HG03342 (cell line): Measurements from ENCODE around the gene THSD4.

ENCODE experiments used
- ATAC-seq: cut with Tn5 transposase; IDR thresholded peaks from one replicate; pipeline ENCODE4 v1.9.1; 2021; ENCODE audit warnings: mild to moderate bottlenecking, moderate library complexity; ENCODE audit not compliant: unreplicated experiment

THSD4 gene

DNA sequence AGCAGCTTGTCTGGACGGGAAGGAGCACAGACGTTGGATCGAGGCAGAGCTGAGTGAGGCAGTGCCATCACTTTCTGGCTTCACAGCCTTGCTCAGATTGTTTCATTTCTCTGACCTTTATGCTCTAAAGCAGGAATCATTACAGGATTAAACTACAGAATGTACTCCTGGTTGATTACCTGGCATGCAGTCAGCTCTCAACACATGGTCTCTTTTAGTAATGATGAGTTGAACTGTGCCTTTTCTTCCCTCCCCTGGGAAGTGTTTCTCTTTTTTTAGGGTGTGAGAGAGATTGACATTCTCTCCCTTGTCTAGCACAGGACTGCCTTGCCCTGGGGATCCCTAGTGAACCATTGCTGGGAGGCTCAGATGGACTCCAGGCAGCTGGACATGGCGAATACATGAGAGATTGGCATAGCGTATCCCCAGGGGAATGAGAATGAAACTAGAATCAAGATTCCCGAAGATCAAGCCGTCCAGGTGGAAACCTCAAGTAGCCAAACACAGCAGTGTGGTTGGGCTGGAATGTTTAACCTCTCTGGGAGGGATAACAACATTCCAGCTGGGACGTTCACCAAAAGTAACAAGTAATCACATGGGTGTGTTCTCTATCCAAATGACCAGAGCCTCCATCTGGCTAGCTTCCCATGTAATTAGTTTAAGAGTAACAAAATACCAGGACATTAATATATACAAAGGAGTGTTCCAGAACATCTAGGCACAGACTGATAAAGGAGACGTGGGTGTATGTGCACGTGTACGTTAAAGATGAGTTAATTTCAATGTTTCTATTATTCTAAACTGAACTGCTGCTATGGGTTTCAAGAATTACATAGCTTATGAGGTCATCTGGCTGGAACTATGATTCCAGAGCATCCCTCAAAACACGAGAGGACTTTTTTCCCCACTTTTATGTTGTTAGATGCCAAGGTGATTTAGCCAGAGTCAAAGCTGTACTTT lies 576.5 kb downstream of the THSD4 start:
- ATAC-seq: no peak

- ATAC-seq: no peak
These were observed 582.0 kb downstream of the THSD4 start for GRCh38 chr15:71697236-71697635.

DNA sequence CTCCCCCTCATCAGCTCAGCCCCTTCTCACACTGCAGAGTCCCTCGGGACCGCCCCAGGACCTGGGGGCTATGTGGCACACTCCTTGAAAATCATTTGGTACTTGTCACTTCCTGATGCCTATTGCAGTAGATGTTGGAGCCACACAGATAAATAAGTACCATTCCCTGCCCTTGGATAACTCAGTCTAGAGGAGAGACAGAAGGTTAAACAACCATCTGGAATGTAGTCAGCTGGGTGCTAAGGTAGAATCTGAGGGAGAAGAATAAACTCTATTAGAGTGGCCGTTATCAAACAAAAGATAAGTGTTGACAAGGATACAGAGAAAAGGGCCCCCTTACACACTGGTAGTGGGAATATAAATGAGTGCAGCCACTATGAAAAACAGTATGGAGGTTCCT lies 582.8 kb downstream of the THSD4 start:
- no peak for ATAC-seq

DNA sequence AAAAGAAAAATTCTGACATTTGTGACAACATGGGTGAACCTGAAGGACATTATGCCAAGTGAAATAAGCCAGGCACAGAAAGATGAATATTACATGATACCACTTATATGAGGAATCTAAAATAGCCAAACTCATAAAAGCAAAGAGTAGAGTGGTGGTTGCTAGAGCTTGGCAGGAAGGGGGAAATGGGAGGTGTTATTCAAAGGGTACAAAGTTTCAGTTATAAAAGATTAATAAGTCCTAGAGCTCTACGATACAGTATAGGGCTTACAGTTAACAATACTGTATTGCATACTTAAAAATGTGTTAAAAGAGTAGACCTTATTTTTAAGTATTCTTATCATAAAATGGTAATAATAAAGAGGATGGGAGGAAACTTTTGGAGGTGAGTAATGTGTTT lies 583.5 kb downstream of the THSD4 start:
- no peak for ATAC-seq

- ATAC-seq: no peak
These were observed 584.7 kb downstream of the THSD4 start for GRCh38 chr15:71699977-71700376.

GRCh38 chr15:71701808-71702207 lies 586.5 kb downstream of the THSD4 start:
- ATAC-seq: no peak

DNA sequence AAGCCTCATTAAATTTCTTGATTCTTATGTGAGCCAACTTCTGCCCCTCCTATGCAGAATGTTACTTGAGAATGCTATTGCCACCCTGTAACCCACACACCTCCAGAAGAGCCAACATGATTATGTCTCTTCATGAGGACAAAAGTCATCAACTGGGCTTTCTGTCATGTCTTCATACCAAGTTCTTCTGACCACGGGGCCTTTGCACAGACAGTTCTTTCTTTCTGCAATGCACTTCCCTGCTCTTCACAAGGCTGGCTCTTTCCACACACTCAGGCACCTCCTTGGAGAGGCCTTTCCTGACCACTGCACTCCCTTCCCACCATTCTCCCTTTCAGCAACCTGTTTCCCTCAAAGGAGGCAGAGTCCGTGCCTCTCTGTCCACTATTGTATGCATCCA lies 587.2 kb downstream of the THSD4 start:
- no peak for ATAC-seq

DNA sequence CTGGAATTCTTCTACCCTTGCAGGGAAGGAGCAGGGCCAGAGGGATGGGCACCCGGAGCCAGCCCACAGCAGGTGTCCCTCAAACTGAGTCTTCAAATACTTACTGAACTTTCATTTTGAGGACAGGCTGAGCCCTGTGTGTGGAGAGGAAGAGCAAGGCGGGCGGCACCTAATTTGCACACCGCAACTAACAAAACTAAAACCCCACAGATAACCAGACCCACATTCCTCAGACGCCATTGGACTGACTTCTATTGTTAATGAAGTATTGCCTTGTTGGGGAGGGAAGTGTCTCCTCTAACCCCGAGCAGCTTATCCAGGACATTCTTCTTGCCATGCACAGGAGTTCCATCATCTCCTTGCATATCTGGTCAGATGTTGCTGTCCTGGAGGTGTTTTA lies 589.9 kb downstream of the THSD4 start:
- ATAC-seq: no peak

DNA sequence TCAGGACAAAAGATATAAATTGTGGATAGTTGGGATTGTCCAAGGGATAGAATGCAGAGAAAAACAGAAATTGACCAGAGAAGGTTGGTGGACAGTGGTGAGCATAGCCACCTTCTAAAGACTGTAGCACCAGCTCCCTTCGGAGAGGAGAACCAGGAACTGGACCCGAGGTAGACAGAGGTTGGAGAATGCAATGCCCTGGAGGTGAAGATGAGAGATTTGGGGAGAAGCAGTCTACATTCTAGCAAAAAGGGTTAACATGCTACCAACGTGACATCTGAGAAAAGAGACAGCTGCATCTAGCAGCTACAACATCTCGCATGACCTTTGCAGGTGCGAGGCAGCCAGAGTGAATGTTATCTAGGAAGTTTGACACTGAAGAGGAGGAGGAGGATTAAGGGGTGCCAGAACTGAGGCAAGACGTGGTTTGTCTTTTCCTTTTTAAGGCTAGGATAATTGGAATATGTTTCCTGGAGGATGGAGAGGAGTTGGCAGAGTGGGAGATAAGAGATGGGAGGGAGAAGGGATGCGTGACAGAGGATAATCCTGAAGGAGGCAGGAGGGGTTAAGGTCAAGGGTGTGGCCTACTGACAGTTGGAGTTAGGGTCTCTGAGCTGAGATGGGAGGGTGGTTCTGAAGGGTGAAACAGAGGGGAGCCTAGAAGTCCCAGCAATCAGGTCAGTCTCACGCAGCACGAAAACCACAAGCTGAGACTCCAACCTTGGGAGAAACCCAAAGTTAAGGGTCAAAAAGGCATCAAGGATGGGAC lies 591.4 kb downstream of the THSD4 start:
- ATAC-seq: no peak

- ATAC-seq: no peak
These were observed 592.2 kb downstream of the THSD4 start for GRCh38 chr15:71707230-71708050.

GRCh38 chr15:71708051-71708429 lies 592.8 kb downstream of the THSD4 start:
- no peak for ATAC-seq

DNA sequence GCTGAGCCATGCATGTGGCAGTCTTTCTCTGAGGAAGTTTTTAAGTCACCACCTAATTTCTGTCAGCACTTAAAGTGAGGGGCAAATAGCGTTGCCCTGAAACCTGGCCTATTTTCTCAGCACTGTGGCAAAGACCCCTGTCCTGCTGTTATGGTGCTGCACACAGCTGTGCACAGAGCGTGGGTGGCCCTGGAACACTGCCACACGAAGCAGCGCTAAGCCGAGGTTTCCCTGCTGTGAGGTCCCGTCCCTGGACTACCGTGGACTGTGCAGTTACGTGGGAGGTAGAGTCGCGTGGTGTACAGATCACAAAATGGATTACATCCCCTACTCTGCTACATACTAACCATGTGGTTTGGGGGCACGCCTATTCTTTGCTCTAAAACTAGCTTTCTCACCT lies 593.5 kb downstream of the THSD4 start:
- ATAC-seq: no peak

GRCh38 chr15:71709808-71710418 lies 594.6 kb downstream of the THSD4 start:
- ATAC-seq: no peak

GRCh38 chr15:71712182-71712581 lies 596.9 kb downstream of the THSD4 start:
- ATAC-seq: no peak

GRCh38 chr15:71713191-71713809 lies 598.0 kb downstream of the THSD4 start:
- no peak for ATAC-seq

- ATAC-seq: no peak
These were observed 600.6 kb downstream of the THSD4 start for GRCh38 chr15:71715914-71716313.

GRCh38 chr15:71716990-71717389 lies 601.7 kb downstream of the THSD4 start:
- no peak for ATAC-seq

DNA sequence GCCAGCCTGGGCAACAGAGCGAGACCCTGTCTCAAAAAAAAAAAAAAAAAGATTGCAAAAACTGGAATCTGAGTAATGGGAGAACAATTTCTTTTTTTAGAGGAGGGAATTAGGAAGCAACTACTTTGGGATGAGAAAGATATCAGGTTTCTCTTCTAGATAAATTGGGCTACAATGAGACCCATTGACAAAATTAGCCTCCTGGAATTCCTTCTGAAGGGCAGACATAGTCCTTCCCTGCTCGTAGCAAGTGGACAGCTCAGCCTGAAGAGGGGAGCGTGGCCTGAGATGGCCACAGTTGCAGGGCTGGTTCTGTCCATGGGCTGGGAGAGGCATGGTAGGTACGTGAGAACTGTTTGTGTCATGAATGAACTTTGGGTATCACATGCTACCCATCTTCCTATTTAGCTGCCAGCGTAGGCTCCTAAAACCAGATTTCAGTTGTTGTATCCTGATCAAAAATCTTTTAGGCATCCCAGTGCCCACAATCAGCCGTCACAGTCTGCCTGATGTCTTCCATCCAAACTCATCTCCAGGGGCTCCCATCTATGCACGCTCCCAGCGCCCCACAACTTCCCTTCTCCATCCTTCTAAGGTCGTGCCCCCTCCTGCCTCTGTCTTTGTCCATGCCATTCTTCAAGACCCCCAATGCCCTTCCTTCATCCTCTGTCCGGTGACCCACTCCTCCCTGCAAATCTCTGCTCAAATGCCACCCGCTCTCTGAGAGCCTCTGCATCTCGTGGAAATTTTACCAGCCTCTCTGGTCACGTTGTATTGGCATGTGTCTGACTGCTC lies 603.0 kb downstream of the THSD4 start:
- no peak for ATAC-seq

- ATAC-seq: no peak
These were observed 608.1 kb downstream of the THSD4 start for GRCh38 chr15:71723344-71723743.
